ENCODE data around the gene ARHGEF10L.

DNA sequence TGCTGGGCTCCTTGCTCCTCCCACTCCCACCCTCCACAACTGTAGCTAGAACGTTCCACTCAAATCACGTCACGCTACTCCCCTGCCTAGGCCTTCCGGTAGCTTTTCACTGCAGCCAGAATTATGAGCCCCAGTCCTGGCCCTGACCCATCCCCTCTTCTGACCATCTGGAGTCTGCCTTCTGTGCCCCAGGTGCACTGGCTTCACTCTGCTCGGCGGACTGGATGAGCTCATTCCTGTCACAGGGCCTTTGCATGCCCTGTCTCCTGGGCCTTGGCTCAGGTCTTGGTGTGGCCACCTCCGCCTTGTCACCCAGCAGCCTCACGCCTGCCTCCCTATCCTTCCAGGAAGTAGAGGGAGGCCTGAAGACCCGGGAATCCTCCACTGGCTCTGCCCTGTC is 153.1 kb downstream of the ARHGEF10L start:
- TF ChIP-seq, protein P1, sequence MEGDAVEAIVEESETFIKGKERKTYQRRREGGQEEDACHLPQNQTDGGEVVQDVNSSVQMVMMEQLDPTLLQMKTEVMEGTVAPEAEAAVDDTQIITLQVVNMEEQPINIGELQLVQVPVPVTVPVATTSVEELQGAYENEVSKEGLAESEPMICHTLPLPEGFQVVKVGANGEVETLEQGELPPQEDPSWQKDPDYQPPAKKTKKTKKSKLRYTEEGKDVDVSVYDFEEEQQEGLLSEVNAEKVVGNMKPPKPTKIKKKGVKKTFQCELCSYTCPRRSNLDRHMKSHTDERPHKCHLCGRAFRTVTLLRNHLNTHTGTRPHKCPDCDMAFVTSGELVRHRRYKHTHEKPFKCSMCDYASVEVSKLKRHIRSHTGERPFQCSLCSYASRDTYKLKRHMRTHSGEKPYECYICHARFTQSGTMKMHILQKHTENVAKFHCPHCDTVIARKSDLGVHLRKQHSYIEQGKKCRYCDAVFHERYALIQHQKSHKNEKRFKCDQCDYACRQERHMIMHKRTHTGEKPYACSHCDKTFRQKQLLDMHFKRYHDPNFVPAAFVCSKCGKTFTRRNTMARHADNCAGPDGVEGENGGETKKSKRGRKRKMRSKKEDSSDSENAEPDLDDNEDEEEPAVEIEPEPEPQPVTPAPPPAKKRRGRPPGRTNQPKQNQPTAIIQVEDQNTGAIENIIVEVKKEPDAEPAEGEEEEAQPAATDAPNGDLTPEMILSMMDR (conservative IDR thresholded peaks at IDR 0.05; ENCODE audit: low read depth, low read length) = no peak
- TF ChIP-seq EZH2 (IDR thresholded peaks at IDR 0.05; ENCODE audit: borderline replicate concordance, low read depth, low read length, poor library complexity, severe bottlenecking) = no peak
